ENCODE results near the gene ERGIC1.
"Not testable (repeated sequence)": the region's sequence is repeated elsewhere in the genome, so short reads cannot be mapped to it uniquely, and the experiment has no call there.

ERGIC1 gene

GRCh38 chr5:172849606-172850453 is 15.8 kb downstream of the ERGIC1 start:
- no peak for DNase-seq

- no peak for DNase-seq
These were observed 16.4 kb downstream of the ERGIC1 start for GRCh38 chr5:172850454-172850797.

GRCh38 chr5:172851254-172851653 is 17.2 kb downstream of the ERGIC1 start:
- DNase-seq = not testable (repeated sequence)

GRCh38 chr5:172852490-172853354 is 18.7 kb downstream of the ERGIC1 start:
- no peak for DNase-seq

- DNase-seq = no peak
These were observed 19.4 kb downstream of the ERGIC1 start for GRCh38 chr5:172853355-172853975.

- DNase-seq = no peak
These were observed 20.4 kb downstream of the ERGIC1 start for GRCh38 chr5:172854451-172854871.

- no peak for DNase-seq
These were observed 20.9 kb downstream of the ERGIC1 start for GRCh38 chr5:172854971-172855370.

- DNase-seq = no peak
These were observed 21.7 kb downstream of the ERGIC1 start for GRCh38 chr5:172855597-172856292.

- DNase-seq = no peak
These were observed 22.3 kb downstream of the ERGIC1 start for GRCh38 chr5:172856336-172856735.

- DNase-seq = no peak
These were observed 23.9 kb downstream of the ERGIC1 start for GRCh38 chr5:172857982-172858381.

- peak; percentile 78 to 85 for DNase-seq
These were observed 24.5 kb downstream of the ERGIC1 start for GRCh38 chr5:172858511-172858989.

- DNase-seq = peak; percentile 90 to 91
These were observed 25.1 kb downstream of the ERGIC1 start for GRCh38 chr5:172858990-172859811.

GRCh38 chr5:172859966-172860365 is 25.9 kb downstream of the ERGIC1 start:
- no peak for DNase-seq

GRCh38 chr5:172860520-172861443 is 26.7 kb downstream of the ERGIC1 start:
- DNase-seq = peak in 1 of 2 experiments; percentile 36

- DNase-seq = no peak
These were observed 27.4 kb downstream of the ERGIC1 start for GRCh38 chr5:172861461-172861860.

- DNase-seq = no peak
These were observed 28.2 kb downstream of the ERGIC1 start for GRCh38 chr5:172862165-172862801.

GRCh38 chr5:172864171-172864570 is 30.1 kb downstream of the ERGIC1 start:
- DNase-seq = not testable (repeated sequence)

- no peak for DNase-seq
These were observed 30.7 kb downstream of the ERGIC1 start for GRCh38 chr5:172864747-172865146.

GRCh38 chr5:172866378-172866777 is 32.3 kb downstream of the ERGIC1 start:
- DNase-seq = no peak
